Kidney capillary endothelial cell (primary cell): ENCODE results near the gene CST9.
"Not testable (repeated sequence)": the region's sequence is repeated elsewhere in the genome, so short reads cannot be mapped to it uniquely, and the experiment has no call there.

Source experiments
- DNase-seq: peaks from one replicate; pipeline ENCODE4 v3.0.0-alpha.2; 2018; ENCODE audit warnings: low spot score

CST9 gene

DNA sequence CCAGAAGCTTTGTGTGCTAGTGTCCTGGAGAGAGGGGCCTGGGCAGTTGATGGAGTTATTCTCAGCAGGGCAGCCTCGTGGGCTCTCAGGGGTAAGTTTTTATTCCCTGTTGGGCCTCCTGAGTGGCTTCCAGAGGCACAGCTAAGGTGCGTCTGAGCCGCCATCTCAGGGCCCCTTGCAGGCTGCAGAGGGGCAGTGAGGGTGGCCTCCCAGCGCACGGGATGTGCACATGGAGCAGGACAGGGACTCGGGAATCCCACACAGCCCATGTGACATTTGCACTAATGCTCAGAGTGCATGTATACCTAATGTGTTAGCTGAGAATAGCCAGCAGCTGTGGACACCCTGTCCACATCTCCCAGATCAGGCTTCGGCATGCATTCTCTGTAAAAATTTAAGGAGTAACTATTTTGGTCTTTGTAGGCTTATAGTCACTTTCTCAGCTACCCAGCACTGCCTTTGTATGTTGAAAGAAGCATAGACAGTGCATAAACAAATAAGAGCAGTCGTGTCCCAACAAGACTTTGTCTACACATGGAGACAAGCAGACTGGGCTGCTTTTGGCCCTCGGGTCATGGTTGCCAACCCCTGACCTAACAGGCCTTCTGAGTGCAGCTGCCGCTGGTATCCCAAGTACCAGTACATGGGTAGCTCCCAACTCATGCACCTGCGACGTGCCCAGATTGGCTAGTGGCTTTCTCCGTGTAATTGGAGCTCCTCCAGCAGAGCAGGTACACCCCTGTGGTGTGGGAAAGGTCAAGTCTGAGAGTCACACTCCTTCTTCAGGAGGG is 18.8 kb downstream of the CST9 start:
- DNase-seq = no peak

DNA sequence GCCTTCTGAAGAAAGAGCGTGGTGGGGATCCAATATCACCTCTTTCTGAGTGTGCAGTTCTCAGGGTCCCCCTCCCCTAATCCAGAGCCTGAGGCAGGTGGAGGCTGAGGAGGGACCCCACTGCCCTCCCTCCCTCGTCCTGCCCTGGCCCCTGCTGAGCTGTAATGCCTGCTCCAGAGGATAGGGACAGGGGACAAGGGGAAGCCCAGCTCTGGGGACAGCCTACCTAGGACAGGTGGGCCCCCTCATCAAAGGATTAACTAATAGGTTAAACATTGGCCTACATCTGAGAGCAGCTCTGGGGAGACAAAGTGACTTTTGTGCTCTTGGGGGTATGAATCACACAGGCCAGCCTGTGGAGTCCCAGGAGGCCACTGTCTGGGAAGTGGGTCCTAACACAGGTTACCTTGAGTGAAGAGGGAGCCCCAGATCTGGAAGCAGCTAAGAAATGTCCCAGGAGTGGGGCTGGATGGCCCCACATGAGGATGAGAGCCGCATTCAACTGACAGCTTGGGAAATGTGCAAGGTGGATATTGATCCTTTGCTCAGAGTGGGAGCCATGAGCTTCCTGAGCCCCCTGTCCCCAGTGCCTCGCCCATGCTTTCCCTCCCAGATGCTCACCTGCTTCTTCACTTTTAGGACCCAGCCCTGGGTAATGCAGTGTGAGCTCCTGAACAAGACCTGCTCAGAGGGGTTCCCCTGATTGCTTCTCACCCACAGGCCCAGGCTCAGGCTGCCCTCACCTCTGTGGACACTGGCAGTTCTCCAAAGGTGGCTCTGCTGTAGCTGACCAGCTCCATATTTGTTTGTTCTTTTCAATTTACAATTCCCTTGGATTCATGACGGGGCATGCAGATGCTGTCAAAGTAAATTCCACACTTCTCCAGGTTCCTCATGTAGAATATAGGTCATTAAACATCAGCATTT is 19.6 kb downstream of the CST9 start:
- DNase-seq = no peak

DNA sequence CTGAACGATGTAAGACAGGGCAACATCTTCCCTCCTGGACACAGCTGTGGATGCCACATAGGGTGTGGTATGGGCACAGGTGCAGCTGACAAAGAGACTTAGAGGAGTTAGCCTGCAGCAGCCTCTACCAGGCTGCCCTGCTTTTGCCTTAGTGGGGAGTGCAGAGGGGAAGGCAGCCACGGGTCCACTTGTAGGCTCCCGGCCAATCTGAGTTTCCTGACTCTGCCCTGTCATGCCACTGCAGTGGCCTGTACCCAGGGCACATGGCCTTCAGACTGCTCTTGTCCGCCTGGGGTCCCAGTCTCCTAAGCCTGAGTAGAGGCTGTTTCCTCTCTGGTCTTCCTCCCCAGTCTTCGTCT is 20.3 kb downstream of the CST9 start:
- no peak for DNase-seq

DNA sequence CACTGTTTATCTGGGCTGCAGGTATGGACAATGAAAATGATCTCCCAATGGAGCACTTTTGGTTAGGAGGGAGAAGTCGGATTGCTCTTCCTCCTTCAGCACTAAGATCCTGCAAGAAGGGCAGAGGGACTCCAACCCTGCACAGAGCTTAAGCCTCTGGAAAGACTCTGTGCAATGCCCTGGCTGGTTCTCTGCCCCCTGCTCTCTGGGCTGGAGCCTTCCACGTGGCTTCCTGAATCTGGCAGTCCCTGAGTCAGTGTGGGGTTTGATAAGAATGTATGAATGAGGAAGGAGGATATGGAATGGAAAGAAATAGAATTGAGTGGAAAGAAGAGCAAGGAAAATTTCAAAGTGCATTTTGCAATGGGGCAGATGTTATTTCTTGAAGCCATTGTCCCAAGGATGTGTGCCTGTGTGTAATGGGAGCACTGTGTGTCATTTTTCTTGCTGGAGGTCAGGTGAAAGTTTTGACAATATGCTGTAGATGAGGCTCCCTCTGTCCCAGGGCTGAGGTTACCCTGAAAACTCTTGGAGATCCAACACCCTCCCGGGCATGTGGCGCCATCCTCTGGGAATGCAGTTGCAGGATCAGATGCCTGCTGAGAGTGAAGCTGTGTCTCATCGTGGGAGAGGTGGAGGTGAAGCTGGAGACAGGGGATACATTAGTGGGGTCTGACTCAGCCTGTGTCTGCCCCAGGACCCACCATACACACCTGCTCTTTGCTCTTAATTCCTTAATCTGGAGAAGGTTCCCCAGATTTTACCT is 21.1 kb downstream of the CST9 start:
- no peak for DNase-seq

GRCh38 chr20:23583526-23583925 is 22.2 kb downstream of the CST9 start:
- DNase-seq = no peak

GRCh38 chr20:23582293-23582692 is 23.4 kb downstream of the CST9 start:
- DNase-seq = no peak

GRCh38 chr20:23581833-23582232 is 23.9 kb downstream of the CST9 start:
- DNase-seq = not testable (repeated sequence)

GRCh38 chr20:23574977-23575376 is 30.7 kb downstream of the CST9 start:
- no peak for DNase-seq

DNA sequence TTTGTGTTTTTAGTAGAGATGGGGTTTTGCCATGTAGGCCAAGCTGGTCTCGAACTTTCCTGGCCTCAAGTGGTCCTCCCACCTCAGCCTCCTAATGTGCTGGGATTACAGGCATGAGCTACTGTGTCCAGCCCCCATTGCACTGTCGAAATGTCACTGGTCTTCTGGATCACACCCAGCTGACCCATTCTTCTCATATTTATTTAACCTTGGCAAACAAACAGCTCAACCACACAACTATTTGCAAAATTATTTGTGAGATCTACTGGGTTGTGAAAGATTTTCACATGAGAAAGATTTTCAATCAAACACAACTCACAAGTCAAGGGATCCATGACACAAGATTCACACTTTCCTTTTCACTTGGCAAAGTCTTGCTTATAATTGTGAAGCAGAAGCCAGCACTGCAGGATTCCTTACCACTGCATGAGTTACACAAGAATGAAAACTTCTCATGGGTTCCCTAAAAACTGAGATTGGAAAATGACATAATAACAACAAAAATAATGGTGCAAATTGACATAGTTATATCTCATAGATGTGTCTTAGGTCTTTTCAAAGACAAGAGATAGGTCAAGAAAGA is 35.4 kb downstream of the CST9 start:
- DNase-seq = no peak

- DNase-seq = no peak
Observed at GRCh38 chr20:23569570-23569969, 36.1 kb downstream of the CST9 start.

DNA sequence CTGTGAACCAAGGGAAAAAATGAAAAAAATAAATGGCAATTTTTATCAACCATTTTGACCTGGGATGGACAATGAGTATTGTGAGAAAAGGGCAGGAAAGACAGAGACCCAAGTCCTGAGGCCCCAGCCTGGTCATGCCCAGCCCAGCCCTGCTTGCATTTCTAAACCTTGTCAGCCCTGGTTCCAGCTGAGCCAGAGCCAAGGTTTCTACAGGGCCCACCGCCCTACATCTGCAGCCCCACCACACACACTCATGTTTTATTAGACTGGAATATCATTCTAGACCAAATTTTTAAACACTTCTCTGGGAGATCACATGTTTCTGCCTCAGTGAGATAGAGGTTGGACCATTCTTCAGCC is 36.8 kb downstream of the CST9 start:
- no peak for DNase-seq

- no peak for DNase-seq
Observed at GRCh38 chr20:23568320-23568970, 37.3 kb downstream of the CST9 start, which contains the start of gene CST9L. TSS of gene CST9L (minus strand) at chr20:23568484. CDS start at chr20:23568450, 34 bp downstream.

GRCh38 chr20:23566199-23566932 is 39.4 kb downstream of the CST9 start:
- DNase-seq = no peak

DNA sequence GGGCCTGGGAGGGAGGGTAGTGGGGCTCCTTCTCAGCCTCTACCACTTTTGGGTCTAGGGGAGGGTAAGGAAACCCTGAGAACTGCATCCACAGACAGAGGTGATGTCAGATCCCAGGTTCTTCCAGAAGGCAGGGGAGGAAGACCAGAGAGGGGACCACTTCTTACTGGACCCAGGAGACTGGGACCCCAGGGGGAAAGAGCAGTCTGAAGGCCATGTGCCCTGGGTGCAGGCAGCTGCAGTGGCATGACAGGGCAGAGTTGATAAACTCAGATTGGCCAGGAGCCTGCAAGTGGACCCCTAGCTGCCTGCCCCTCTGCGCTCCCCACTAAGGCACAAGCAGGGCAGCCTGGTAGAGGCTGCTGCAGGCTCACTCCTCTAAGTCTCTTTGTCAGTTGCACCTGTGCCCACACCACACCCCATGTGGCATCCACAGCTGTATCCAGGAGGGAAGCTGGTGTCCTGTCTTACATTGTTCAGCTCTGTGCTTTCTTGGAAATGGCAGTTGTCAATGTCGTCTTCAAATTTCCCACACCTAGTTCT is 40.1 kb downstream of the CST9 start:
- DNase-seq = no peak

- DNase-seq = no peak
Observed at GRCh38 chr20:23564927-23565326, 40.8 kb downstream of the CST9 start.

- no peak for DNase-seq
Observed at GRCh38 chr20:23562721-23563342, 42.9 kb downstream of the CST9 start.

DNA sequence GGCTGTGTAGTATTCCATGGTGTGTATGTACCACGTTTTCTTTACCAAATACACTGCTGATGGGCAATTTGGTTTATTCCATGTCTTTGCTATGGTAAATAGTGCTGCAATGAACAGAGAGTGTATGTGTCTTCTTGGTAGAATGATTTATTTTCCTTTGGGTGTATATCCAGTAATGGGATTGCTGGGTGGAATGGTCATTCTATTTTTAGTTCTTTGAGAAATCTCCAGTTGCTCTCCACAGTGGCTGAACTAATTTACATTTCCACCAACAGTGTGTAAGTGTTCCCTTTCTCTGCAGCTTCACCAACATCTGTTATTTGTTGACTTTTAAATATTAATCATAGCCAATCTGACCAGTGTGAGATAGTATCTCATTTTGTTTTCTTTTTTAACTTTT is 51.3 kb downstream of the CST9 start:
- no peak for DNase-seq
